ENCODE results near the gene PNKD. TPM values are rescaled to one million over a fixed set of nuclear protein-coding genes. Genes with fewer than 3 reads are reported as not detected.

Gene PNKD
- total RNA-seq, 1 donor from 2014 or later: 72.9 TPM

- peak; percentile 57 for DNase-seq
- intact Hi-C loops (cut with DNase I): no loop called here
- ATAC-seq (ENCODE audit: poor library complexity): peak; percentile 15
Observed at GRCh38 chr2:218282173-218282991, 12.1 kb downstream of the PNKD start.

- no peak for ATAC-seq (ENCODE audit: poor library complexity)
- DNase-seq: peak; percentile 63
- intact Hi-C loops (cut with DNase I): no loop called here
Observed at GRCh38 chr2:218284106-218284811, 13.9 kb downstream of the PNKD start.

GRCh38 chr2:218285604-218286003 is 15.3 kb downstream of the PNKD start:
- ATAC-seq (ENCODE audit: poor library complexity) (peak; percentile 58), DNase-seq (peak; percentile 82)
- intact Hi-C loops (cut with DNase I): loop anchor here (5.0 kb wide), 1 partner anchor 112 kb away; the partner anchor contains the start of gene CTDSP1

- peak; percentile 82 for ATAC-seq (ENCODE audit: poor library complexity)
Observed at GRCh38 chr2:218286570-218287459, 16.5 kb downstream of the PNKD start.

GRCh38 chr2:218289639-218290315 is 19.5 kb downstream of the PNKD start:
- intact Hi-C loops (cut with DNase I): loop anchor here (5.0 kb wide), 1 partner anchor 108 kb away; the partner anchor contains the start of gene CTDSP1
- ATAC-seq (ENCODE audit: poor library complexity) (no peak), DNase-seq (peak; percentile 17)

More at GRCh38 chr2:218286570-218287459, 16.5 kb downstream of the PNKD start:
- peak; percentile 93 for DNase-seq
- intact Hi-C loops (cut with DNase I): loop anchor here (5.0 kb wide), 1 partner anchor 110 kb away; the partner anchor contains the start of gene CTDSP1

GRCh38 chr2:218290316-218291261 is 20.3 kb downstream of the PNKD start:
- ATAC-seq (ENCODE audit: poor library complexity) (no peak), DNase-seq (peak; percentile 45)
- intact Hi-C loops (cut with DNase I): no loop called here

GRCh38 chr2:218291318-218292047 is 21.2 kb downstream of the PNKD start:
- intact Hi-C loops (cut with DNase I): no loop called here
- ATAC-seq (ENCODE audit: poor library complexity) (peak; percentile 21), DNase-seq (no peak)

- DNase-seq (peak; percentile 91), ATAC-seq (ENCODE audit: poor library complexity) (peak; percentile 93)
- intact Hi-C loops (cut with DNase I): no loop called here
Observed at GRCh38 chr2:218292048-218293014, 22.0 kb downstream of the PNKD start, which contains the start of gene TMBIM1. TMBIM1 (minus strand) TSS chr2:218292503; CDS start chr2:218282141, 10,362 bp downstream.

- intact Hi-C loops (cut with DNase I): no loop called here
- peak; percentile 23 for DNase-seq
- no peak for ATAC-seq (ENCODE audit: poor library complexity)
Observed at GRCh38 chr2:218293715-218294429, 23.6 kb downstream of the PNKD start.

GRCh38 chr2:218294430-218295022 is 24.2 kb downstream of the PNKD start:
- DNase-seq: peak; percentile 45
- intact Hi-C loops (cut with DNase I): no loop called here
- no peak for ATAC-seq (ENCODE audit: poor library complexity)

- no peak for ATAC-seq (ENCODE audit: poor library complexity)
- DNase-seq: peak; percentile 18
- intact Hi-C loops (cut with DNase I): no loop called here
Observed at GRCh38 chr2:218295029-218295428, 24.7 kb downstream of the PNKD start.

GRCh38 chr2:218296200-218296599 is 25.9 kb downstream of the PNKD start:
- DNase-seq (no peak), ATAC-seq (ENCODE audit: poor library complexity) (no peak)
- intact Hi-C loops (cut with DNase I): no loop called here

GRCh38 chr2:218296847-218297246 is 26.5 kb downstream of the PNKD start:
- ATAC-seq (ENCODE audit: poor library complexity) (no peak), DNase-seq (peak; percentile 29)
- intact Hi-C loops (cut with DNase I): no loop called here

- DNase-seq (peak; percentile 10), ATAC-seq (ENCODE audit: poor library complexity) (no peak)
- intact Hi-C loops (cut with DNase I): no loop called here
Observed at GRCh38 chr2:218298314-218298875, 28.1 kb downstream of the PNKD start.
